ENCODE measurements around the gene ARPP21.

The ARPP21 gene

GRCh38 chr3:35638251-35638979 lies 910 bp upstream of the ARPP21 start:
- Histone ChIP-seq H3K4me3 (ENCODE audit: low read depth, low read length) (no peak overlapping the region), H3K9me3 (ENCODE audit: control insufficient read depth, insufficient read depth, low read depth, low read length) (no peaks in the 10 kb centered on the region), H3K36me3 (ENCODE audit: control insufficient read depth in 2 of 2, insufficient read depth in 1 of 2, low read length in 2 of 2) (no peaks in the 10 kb centered on the region), H3K27ac (ENCODE audit: extremely low read depth, low read depth, low read length) (no peak overlapping the region), H3K4me1 (ENCODE audit: control insufficient read depth, insufficient read depth, low read length) (no peaks in the 10 kb centered on the region)
- ChIA-PET CTCF (no interaction called here), POLR2A (no interaction called here)
- no peak for TF ChIP-seq ZNF704 (tag by site-specific recombination; IDR thresholded peaks at IDR 0.05)
- TF ChIP-seq ZSCAN30 (tag by site-specific recombination; IDR thresholded peaks at IDR 0.05) = no peak
- no peak for TF ChIP-seq AEBP2 (tag by site-specific recombination; IDR thresholded peaks at IDR 0.05; ENCODE audit: borderline replicate concordance)
- TF ChIP-seq ELK4 (IDR thresholded peaks at IDR 0.05; ENCODE audit: borderline replicate concordance, low read depth, low read length) = no peak
- no peak for TF ChIP-seq GLIS2 (tag by site-specific recombination; IDR thresholded peaks at IDR 0.05)
- TF ChIP-seq KLF10 (tag by site-specific recombination; IDR thresholded peaks at IDR 0.05) = no peak
- TF ChIP-seq ZNF677 (tag by site-specific recombination; IDR thresholded peaks at IDR 0.05) = no peak
- no peak for TF ChIP-seq ZFHX2 (tag by site-specific recombination; conservative IDR thresholded peaks at IDR 0.05)

GRCh38 chr3:35638980-35639253 lies 408 bp upstream of the ARPP21 start:
- peak overlapping the region; percentile 73; the same call in 1 of the 2 replicates for H3K4me3 ChIP-seq (ENCODE audit: low read depth, low read length)
- TF ChIP-seq ZNF302 (tag by site-specific recombination; IDR thresholded peaks at IDR 0.05; ENCODE audit: low read depth) (no peak), GLIS1 (tag by site-specific recombination; IDR thresholded peaks at IDR 0.05) (no peak), ZNF639 (tag by site-specific recombination; IDR thresholded peaks at IDR 0.05) (no peak), ZNF621 (tag by site-specific recombination; IDR thresholded peaks at IDR 0.05) (no peak)
- no peak overlapping the region for H3K27ac ChIP-seq (ENCODE audit: extremely low read depth, low read depth, low read length)
- no peaks in the 10 kb centered on the region for H3K4me1 ChIP-seq (ENCODE audit: control insufficient read depth, insufficient read depth, low read length)
- POLR2A ChIA-PET = no interaction called here
- CTCF ChIA-PET = interaction anchor here (1.1 kb wide), 1 partner anchor 270 kb away, joined by 4 read pairs; no protein-coding TSS in a partner anchor
- no peaks in the 10 kb centered on the region for H3K36me3 ChIP-seq (ENCODE audit: control insufficient read depth in 2 of 2, insufficient read depth in 1 of 2, low read length in 2 of 2)
- H3K9me3 ChIP-seq (ENCODE audit: control insufficient read depth, insufficient read depth, low read depth, low read length) = no peaks in the 10 kb centered on the region

- Histone ChIP-seq H3K9me3 (ENCODE audit: control insufficient read depth, insufficient read depth, low read depth, low read length) (no peaks in the 10 kb centered on the region), H3K36me3 (ENCODE audit: control insufficient read depth in 2 of 2, insufficient read depth in 1 of 2, low read length in 2 of 2) (no peaks in the 10 kb centered on the region), H3K4me1 (ENCODE audit: control insufficient read depth, insufficient read depth, low read length) (no peaks in the 10 kb centered on the region), H3K4me3 (ENCODE audit: low read depth, low read length) (peak overlapping the region; percentile 73), H3K27ac (ENCODE audit: extremely low read depth, low read depth, low read length) (no peak overlapping the region)
- ChIA-PET CTCF (no interaction called here), POLR2A (no interaction called here)
- TF ChIP-seq ZNF791 (tag by site-specific recombination; IDR thresholded peaks at IDR 0.05) (no peak), BCL11B (tag by site-specific recombination; IDR thresholded peaks at IDR 0.05; ENCODE audit: low read depth) (no peak), ZNF324 (tag by site-specific recombination; IDR thresholded peaks at IDR 0.05) (no peak)
These were observed 1.2 kb downstream of the ARPP21 start for GRCh38 chr3:35640190-35641165.
